ENCODE measurements around the gene DPP6. TPM values are rescaled to one million over a fixed set of nuclear protein-coding genes. Genes with fewer than 3 reads are reported as not detected.

The DPP6 gene
- total RNA-seq, 1 experiment from 2014 or later: not detected

DNA sequence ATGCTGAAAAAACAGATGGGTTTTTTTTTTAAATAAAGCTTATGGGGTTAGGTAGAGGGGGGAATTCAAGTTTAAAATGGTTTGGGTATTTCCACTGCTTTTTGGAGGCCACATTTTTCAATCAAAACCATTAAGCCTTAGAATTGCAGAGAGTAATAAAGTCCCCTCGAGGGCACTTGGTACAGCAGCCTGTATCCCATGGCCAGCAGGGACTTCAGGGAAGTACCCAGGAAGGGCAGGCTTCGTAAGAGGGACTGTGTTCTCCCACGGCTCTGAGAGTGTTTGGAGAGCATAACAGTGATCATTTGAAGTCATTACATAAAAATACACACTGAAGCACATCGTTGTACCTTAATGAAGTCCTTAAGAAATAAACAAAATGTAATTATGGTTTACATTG is 432.7 kb downstream of the DPP6 start:
- TF ChIP-seq CTCF (conservative IDR thresholded peaks at IDR 0.05; ENCODE audit: low read depth, low read length) (no peak), EZH2 (IDR thresholded peaks at IDR 0.05; ENCODE audit: borderline replicate concordance, low read depth, low read length, poor library complexity, severe bottlenecking) (no peak)
- Histone ChIP-seq H3K9me3 (ENCODE audit: low read depth, low read length, poor library complexity, severe bottlenecking) (no peaks in the 10 kb centered on the region), H3K4me1 (ENCODE audit: insufficient read depth, low read length, poor library complexity, severe bottlenecking) (no peaks in the 10 kb centered on the region), H3K4me3 (ENCODE audit: low read depth, low read length, poor library complexity, severe bottlenecking) (no peak overlapping the region), H3K27ac (ENCODE audit: low read depth, low read length, poor library complexity, severe bottlenecking) (no peak overlapping the region), H3K36me3 (ENCODE audit: insufficient read depth, low read length, poor library complexity, severe bottlenecking) (no peaks in the 10 kb centered on the region), H3K27me3 (replicated peaks; ENCODE audit: insufficient read depth, low read depth, low read length, poor library complexity) (no peaks in the 10 kb centered on the region)
- no peak for DNase-seq (ENCODE audit: low spot score)
- no TSS peak for BruUV-seq (replicated peaks)
- ChIA-PET CTCF (no interaction called here), POLR2A (ENCODE audit: low non-redundant PET) (no interaction called here)
- intact Hi-C loops (cut with micrococcal nuclease; ENCODE audit: unreplicated experiment): no loop called here

DNA sequence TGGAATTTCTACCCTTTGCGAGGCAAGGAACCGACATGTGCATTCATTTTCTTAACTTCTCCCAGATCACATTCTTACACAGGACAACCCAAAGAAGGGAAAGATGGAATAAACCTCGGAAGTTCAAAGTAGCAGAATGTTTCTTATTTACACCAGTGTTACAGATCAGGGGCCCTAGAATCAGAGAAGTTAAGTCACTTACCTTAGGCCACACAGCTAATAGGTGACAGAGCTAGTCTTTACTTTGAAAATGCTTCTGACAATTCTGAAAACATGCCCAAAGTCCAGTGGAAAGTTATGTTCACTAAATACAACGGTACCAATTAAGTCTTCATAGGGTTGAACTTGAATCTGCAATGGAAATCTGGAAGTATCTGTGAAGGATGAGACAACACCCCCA is 437.7 kb downstream of the DPP6 start:
- no peaks in the 10 kb centered on the region for H3K4me1 ChIP-seq (ENCODE audit: insufficient read depth, low read length, poor library complexity, severe bottlenecking)
- no peak overlapping the region for H3K4me3 ChIP-seq (ENCODE audit: low read depth, low read length, poor library complexity, severe bottlenecking)
- POLR2A ChIA-PET (ENCODE audit: low non-redundant PET): no interaction called here
- CTCF ChIA-PET: no interaction called here
- no peak overlapping the region for H3K27ac ChIP-seq (ENCODE audit: low read depth, low read length, poor library complexity, severe bottlenecking)
- intact Hi-C loops (cut with micrococcal nuclease; ENCODE audit: unreplicated experiment): no loop called here
- no TSS peak for BruUV-seq (replicated peaks)
- no peaks in the 10 kb centered on the region for H3K27me3 ChIP-seq (replicated peaks; ENCODE audit: insufficient read depth, low read depth, low read length, poor library complexity)
- no peaks in the 10 kb centered on the region for H3K36me3 ChIP-seq (ENCODE audit: insufficient read depth, low read length, poor library complexity, severe bottlenecking)
- H3K9me3 ChIP-seq (ENCODE audit: low read depth, low read length, poor library complexity, severe bottlenecking): no peaks in the 10 kb centered on the region
- no peak for DNase-seq (ENCODE audit: low spot score)
- TF ChIP-seq CTCF (conservative IDR thresholded peaks at IDR 0.05; ENCODE audit: low read depth, low read length): no peak
- no peak for TF ChIP-seq EZH2 (IDR thresholded peaks at IDR 0.05; ENCODE audit: borderline replicate concordance, low read depth, low read length, poor library complexity, severe bottlenecking)

GRCh38 chr7:154493594-154493993 is 441.4 kb downstream of the DPP6 start:
- CTCF ChIA-PET: no interaction called here
- intact Hi-C loops (cut with micrococcal nuclease; ENCODE audit: unreplicated experiment): no loop called here
- TF ChIP-seq CTCF (conservative IDR thresholded peaks at IDR 0.05; ENCODE audit: low read depth, low read length) (no peak), EZH2 (IDR thresholded peaks at IDR 0.05; ENCODE audit: borderline replicate concordance, low read depth, low read length, poor library complexity, severe bottlenecking) (no peak)

More at GRCh38 chr7:154493594-154493993, 441.4 kb downstream of the DPP6 start:
- Histone ChIP-seq H3K36me3 (ENCODE audit: insufficient read depth, low read length, poor library complexity, severe bottlenecking) (no peaks in the 10 kb centered on the region), H3K27ac (ENCODE audit: low read depth, low read length, poor library complexity, severe bottlenecking) (no peak overlapping the region), H3K4me1 (ENCODE audit: insufficient read depth, low read length, poor library complexity, severe bottlenecking) (no peaks in the 10 kb centered on the region), H3K9me3 (ENCODE audit: low read depth, low read length, poor library complexity, severe bottlenecking) (no peaks in the 10 kb centered on the region), H3K4me3 (ENCODE audit: low read depth, low read length, poor library complexity, severe bottlenecking) (no peak overlapping the region), H3K27me3 (replicated peaks; ENCODE audit: insufficient read depth, low read depth, low read length, poor library complexity) (no peaks in the 10 kb centered on the region)
- DNase-seq (ENCODE audit: low spot score): no peak
- POLR2A ChIA-PET (ENCODE audit: low non-redundant PET): no interaction called here
- BruUV-seq (replicated peaks): no TSS peak

Measured in A673 (cell line).